ENCODE results near the gene LTB.
"Not testable (repeated sequence)": the region's sequence is repeated elsewhere in the genome, so short reads cannot be mapped to it uniquely, and the experiment has no call there.

Gene LTB

GRCh38 chr6:31575335-31575901 is 6.8 kb downstream of the LTB start, which contains the start of gene TNF:
Gene TNF, plus strand, starts transcription at chr6:31575565. Its CDS starts 177 bp downstream, at chr6:31575742.
- peak; percentile 21 to 25 for ATAC-seq

- ATAC-seq = no peak
Observed at GRCh38 chr6:31574106-31575061, 7.8 kb downstream of the LTB start.

GRCh38 chr6:31573239-31574105 is 8.8 kb downstream of the LTB start:
- no peak for ATAC-seq

- peak; percentile 51 to 54 for ATAC-seq
Observed at GRCh38 chr6:31572041-31572911, 9.9 kb downstream of the LTB start, which contains the start of gene LTA. Gene LTA, plus strand, starts transcription at chr6:31572289. Its CDS starts 454 bp downstream, at chr6:31572743.

GRCh38 chr6:31569861-31570536 is 12.2 kb downstream of the LTB start:
- no peak for ATAC-seq

- ATAC-seq = peak; percentile 68
Observed at GRCh38 chr6:31568537-31568961, 13.7 kb downstream of the LTB start.

- ATAC-seq = no peak
Observed at GRCh38 chr6:31567531-31568370, 14.5 kb downstream of the LTB start.

- ATAC-seq = no peak
Observed at GRCh38 chr6:31560697-31561058, 21.5 kb downstream of the LTB start.

- peak; percentile 54 to 65 for ATAC-seq
Observed at GRCh38 chr6:31559958-31560696, 22.1 kb downstream of the LTB start.

- peak; percentile 21 to 34 for ATAC-seq
Observed at GRCh38 chr6:31559606-31559957, 22.6 kb downstream of the LTB start.

GRCh38 chr6:31558631-31559500 is 23.4 kb downstream of the LTB start:
- peak; percentile 69 to 72 for ATAC-seq

GRCh38 chr6:31558318-31558625 is 24.0 kb downstream of the LTB start:
- ATAC-seq = no peak

GRCh38 chr6:31557443-31558317 is 24.5 kb downstream of the LTB start:
- no peak for ATAC-seq

- no peak for ATAC-seq
Observed at GRCh38 chr6:31556307-31556706, 25.9 kb downstream of the LTB start.

GRCh38 chr6:31551371-31551770 is 30.9 kb downstream of the LTB start:
- ATAC-seq = not testable (repeated sequence)

- no peak for ATAC-seq
Observed at GRCh38 chr6:31548544-31548873, 33.7 kb downstream of the LTB start.

GRCh38 chr6:31547727-31548543 is 34.3 kb downstream of the LTB start:
- no peak for ATAC-seq

Data from activated CD4-positive, CD25-positive, alpha-beta regulatory T cell treated with anti-CD3 and anti-CD28 coated beads, Interleukin-2, amount 50 U/mL, for 24 hours (primary cell).